ENCODE results near the gene RASD1.

DNA sequence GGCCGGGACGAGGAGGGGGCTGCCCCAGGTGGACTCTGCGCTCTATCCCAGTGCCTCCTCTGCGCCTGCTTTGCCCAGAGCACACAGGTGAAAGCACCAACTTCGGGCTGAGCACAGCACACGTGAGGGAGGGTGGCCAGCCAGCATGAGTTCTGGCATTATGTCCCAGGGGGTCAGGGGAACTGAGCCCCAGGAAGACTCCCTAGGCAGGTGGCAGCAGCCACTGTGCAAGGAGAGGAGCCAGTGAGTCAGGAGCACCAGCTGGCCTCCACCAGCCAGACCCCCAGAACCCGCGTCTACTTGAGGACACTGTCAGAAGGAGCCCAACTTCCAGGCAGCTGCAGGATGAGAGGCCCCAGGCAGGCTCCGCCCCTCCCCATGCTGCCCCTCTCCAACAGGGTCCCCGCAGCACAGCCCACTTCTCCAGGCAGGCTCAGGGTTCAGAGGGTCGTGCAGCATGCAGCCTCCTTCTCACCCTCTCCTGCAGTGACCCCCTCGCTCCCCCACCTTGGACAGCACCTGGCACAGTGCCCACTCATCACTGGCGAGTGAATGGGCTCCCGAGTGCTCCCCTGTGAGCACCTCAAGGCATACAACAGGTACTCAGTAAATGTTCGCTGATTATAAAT is 44.2 kb upstream of the RASD1 start:
- TF ChIP-seq, protein P1, sequence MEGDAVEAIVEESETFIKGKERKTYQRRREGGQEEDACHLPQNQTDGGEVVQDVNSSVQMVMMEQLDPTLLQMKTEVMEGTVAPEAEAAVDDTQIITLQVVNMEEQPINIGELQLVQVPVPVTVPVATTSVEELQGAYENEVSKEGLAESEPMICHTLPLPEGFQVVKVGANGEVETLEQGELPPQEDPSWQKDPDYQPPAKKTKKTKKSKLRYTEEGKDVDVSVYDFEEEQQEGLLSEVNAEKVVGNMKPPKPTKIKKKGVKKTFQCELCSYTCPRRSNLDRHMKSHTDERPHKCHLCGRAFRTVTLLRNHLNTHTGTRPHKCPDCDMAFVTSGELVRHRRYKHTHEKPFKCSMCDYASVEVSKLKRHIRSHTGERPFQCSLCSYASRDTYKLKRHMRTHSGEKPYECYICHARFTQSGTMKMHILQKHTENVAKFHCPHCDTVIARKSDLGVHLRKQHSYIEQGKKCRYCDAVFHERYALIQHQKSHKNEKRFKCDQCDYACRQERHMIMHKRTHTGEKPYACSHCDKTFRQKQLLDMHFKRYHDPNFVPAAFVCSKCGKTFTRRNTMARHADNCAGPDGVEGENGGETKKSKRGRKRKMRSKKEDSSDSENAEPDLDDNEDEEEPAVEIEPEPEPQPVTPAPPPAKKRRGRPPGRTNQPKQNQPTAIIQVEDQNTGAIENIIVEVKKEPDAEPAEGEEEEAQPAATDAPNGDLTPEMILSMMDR (IDR thresholded peaks at IDR 0.05) = no peak
- TF ChIP-seq FOSL2 (IDR thresholded peaks at IDR 0.05) (no peak), FOSL2 (CRISPR knock-in tag; IDR thresholded peaks at IDR 0.05) (no peak), HOXB5 (CRISPR knock-in tag; IDR thresholded peaks at IDR 0.05) (no peak)
- TF ChIP-seq, protein P2, sequence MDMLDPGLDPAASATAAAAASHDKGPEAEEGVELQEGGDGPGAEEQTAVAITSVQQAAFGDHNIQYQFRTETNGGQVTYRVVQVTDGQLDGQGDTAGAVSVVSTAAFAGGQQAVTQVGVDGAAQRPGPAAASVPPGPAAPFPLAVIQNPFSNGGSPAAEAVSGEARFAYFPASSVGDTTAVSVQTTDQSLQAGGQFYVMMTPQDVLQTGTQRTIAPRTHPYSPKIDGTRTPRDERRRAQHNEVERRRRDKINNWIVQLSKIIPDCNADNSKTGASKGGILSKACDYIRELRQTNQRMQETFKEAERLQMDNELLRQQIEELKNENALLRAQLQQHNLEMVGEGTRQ (IDR thresholded peaks at IDR 0.05) = no peak

All from A549 (cell line).